CD4-positive, alpha-beta T cell treated with Interleukin-10 for 1 hour (primary cell): ENCODE results near the gene CCDC177.

Experiments used
- DNase-seq: peaks from one replicate; pipeline ENCODE4 v3.0.0-alpha.2; 2020

CCDC177 gene

DNA sequence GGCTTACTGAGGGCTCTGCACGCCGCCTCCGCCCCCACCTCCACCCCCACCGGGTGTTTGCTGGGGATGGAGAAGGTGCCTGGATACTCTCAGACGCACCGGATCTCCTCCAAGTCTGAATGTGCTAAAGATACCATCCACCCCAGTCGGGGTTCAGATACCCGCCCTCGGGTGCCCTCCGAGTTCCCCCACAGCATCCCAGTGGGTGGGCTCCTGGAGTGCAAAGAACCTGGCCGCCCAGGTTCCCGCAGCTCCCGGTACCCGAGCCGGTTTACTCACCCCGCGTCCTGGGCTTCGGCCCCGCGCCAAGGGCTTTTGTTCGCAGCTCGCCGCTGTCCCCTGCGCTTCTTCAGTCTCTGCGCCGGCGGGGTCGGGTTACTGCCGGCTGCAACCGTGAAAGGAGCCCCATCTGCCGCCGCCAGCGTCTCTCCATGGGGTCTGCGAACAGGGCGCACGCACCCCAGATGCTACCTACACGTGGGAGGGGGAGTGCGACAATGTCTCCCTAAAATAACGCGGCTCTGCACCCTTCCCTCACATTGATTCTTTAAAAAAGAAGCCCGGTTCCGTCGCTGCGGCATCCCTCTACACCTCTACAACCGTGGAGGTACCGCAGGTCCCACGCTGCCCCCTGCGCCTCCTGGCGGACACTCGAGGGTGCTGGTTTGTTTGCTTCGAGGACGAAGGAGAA, at the start of gene CCDC177:
TSS of gene CCDC177 (minus strand) at position 609 of the 691 bp plus-strand sequence. CDS start 1,249 bp downstream, outside the sequence.
- DNase-seq = peak; percentile 71

DNA sequence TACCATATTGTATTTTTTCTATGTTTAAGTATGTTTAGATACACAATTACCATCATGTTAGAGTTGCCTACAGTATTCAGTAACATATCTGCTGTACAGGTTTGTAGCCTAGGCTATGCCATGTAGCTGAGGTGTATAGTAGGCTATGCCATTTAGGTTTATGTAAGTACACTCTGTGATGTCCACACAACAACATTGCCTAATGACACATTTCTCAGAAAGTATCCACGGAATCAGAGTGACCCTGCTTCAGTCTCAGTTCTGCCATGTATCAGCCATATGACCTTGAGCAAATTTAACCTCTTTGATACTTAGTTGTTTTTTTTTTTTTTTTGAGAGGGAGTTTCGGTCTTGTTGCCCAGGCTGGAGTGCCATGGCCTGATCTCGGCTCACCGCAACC, 49.5 kb upstream of the CCDC177 start:
- no peak for DNase-seq

DNA sequence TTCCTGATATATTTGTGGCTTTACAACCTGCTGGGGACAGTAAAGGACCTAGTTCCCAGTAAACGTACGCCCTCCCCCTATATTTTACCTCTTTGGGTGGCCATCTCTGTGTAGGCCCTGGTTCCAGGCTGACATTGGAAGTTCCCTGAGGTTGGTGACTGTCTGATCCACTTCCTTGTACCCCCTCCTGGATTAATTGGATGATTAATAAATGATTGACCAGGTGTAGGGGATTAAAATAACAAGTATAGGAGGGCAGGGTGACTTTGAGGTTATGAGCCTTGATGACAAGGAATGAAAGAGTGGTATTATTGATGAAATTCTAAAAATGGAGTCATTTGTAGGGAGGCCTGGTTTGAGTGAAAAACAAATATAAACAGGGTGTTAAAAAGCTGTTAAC, 46.3 kb upstream of the CCDC177 start:
- no peak for DNase-seq

DNA sequence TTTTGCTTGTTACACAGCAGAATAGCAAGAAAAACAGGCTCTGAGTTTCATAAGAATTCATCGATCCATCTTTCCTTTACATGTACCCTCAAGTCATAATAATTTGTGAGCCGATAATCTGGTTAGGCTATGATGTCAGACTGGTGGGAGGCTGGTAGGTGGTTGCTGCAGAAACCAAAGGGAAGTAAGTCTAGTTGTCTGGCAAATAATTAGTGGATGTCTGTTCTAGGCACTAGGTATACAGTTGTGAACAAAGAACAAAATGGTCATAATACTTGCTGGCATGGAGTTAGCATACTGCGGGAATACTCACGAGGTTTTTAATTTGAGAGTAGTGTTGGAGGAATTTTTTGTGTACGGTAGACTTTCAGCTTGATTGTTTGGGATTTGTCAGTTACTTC, 45.5 kb upstream of the CCDC177 start:
- DNase-seq = peak; percentile 34

DNA sequence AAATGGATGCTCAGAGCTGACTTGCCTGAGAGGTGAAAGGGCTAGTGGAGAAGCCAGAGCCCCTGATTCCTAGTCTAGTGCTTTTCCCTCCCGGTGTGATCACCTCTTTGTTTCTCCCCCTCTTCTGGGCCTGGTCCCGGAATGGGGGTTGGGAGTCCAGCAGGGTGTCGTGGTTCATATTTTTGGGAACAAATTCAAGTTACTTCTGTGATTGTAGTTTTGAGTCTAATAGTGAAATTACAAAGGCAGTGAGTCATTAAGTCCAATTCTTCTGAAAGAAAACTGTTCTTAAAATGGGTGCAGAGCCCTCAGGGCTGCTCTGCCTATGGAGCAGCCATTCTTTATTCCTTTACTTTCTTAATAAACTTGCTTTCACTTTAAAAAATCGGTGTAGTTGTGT, 44.3 kb upstream of the CCDC177 start:
- DNase-seq = no peak

DNA sequence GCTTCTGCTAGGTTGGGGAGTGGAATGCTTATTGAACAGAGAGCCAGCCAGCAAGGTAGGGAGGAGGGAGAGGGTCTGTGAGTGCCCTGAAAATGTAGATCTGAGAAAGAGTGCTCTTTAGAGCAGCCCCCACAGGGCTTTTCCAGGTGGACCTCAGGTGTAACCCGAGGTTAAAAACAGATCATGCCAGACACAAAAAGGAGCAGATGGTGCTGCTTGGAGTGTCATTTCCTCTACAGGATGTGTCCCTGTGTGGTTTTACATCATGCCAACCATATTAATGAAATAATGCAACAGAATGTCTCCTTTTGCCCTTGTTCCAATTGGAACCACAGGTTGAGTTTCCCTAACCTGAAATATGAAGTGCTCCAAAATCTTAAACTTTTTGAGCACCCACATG, 43.1 kb upstream of the CCDC177 start:
- DNase-seq = peak; percentile 40

- DNase-seq = no peak
Measured at GRCh38 chr14:69616408-69616773, 41.7 kb upstream of the CCDC177 start.

DNA sequence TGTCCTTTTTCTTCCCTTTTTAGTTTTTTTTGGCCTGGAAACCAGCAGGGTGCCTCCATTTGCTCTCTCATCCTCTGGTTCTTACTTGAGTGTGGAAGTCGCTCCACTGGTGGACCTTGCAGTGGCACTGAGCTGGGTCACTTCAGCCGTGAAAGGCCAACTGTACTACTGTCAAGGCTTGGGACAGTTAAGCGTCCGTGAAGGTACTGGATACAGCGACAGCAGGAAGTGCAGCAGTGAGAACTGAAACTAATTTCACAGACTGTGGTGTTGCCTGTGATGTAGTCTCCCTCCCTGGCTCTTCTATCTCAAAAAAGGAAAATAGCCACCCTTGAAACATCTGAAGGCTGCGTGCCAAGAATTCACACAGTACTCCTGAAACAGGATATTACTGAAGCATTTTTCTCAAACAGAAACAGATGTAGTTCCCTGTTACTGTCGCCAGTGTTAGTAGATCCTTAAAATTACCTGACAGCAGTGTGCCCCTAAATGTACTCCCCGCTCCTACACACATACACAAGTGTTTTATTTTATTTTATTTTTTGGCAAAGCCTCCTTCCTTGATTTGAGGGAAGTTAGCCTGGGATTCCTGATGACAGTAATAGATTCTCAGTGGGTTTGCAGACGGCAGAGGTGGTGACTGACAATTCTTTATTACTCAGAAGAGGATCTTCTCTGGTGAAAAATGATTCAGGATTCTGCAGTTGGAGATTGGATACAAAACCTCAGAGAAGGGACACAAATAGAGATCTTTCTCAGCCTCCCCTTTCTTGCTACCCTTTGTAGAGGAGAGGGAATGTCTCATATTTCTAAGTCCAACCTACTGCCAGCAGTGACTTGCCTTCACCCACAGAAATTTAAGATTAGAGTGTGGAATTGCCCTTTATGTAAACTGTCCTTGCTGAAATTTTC, 41.1 kb upstream of the CCDC177 start:
- peak; percentile 67 for DNase-seq

DNA sequence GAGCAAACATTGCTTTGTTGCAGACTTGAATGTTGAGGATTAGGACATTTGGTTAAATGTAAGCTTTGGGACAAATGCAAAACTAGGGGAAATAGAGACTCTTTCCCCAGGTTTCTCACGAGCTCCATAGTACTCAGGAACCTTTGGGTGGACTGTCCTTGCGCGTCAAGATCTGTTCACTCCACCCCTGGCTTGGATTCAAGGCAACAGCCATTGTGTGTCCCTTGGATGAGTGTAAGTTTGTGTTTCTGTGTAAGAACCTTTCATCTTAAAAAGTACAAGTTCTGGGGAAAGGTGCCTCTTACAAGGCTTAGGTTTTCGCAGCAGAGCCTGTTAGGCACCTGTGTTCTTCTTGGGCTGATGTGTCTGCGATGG, 40.4 kb upstream of the CCDC177 start:
- DNase-seq = no peak

DNA sequence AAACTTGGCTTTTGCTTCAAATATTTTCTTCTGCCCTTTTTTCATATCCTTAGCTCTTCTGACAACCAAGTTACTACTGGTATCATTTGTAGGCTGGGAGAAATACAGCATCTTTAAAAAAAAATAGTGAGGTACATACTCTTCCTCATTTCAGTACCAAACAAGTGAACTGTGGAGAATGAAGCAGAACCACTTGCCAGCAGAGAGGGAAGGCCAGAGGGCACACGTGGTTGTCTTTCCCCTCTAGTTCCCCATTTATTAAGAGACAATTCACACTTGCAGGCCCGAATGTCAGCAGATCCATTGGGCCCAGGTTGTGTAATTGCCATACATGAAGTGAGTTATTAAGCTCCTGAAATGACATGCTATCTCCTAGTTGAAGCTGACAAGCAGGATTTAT, 39.9 kb upstream of the CCDC177 start:
- DNase-seq = peak; percentile 35

DNA sequence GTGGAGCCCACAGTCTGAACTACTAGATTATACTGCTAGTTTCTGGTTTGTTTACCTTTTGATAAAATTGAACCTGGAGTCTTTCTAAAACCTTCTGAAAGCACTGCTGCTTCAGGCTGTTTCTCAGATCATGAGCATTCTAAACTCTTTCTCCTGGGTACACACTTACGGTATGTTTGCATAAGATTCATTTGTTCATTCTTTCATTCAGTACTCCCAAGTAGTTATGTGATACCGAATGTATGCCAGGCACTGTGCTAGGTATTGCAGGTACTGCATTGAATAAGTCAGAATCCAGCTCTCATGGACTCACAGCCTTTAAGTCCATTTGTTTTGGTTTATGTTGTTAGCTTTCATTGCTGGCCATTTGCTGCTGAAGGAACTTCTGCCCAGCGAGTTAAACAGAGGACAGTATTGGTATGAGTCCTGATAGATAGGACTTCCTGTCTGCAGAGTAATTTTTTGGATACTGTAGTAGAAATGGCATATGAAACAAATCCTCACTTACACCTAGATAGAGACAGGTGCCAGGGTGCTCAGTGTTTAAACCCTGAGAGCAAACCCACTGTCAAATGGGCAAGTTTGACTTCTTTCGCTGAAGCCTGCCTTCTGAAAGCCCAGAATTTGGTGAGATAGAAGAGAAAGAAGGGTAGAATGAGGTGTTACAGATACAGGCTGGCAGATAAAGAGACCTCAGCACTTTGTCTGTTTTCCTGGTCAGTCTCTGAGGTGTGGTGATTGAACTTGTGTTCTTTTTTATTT, 38.8 kb upstream of the CCDC177 start:
- DNase-seq = no peak

DNA sequence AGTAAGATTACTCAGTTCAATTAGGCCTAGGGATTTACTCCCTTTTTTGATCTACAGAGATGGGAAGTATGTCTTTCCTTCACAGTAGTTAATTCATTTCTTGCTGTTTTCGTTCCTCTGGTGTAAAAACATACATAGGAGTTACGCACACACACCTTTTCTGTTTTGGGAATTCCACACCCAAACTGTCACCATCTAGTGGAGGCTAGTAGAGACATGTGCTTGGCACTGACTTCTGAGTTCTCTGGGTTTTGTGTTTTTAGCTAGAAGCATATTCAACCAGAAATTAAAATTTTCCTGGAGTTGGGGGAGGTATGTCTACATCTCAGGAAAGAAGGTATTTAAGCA, 38.1 kb upstream of the CCDC177 start:
- DNase-seq = peak; percentile 41

DNA sequence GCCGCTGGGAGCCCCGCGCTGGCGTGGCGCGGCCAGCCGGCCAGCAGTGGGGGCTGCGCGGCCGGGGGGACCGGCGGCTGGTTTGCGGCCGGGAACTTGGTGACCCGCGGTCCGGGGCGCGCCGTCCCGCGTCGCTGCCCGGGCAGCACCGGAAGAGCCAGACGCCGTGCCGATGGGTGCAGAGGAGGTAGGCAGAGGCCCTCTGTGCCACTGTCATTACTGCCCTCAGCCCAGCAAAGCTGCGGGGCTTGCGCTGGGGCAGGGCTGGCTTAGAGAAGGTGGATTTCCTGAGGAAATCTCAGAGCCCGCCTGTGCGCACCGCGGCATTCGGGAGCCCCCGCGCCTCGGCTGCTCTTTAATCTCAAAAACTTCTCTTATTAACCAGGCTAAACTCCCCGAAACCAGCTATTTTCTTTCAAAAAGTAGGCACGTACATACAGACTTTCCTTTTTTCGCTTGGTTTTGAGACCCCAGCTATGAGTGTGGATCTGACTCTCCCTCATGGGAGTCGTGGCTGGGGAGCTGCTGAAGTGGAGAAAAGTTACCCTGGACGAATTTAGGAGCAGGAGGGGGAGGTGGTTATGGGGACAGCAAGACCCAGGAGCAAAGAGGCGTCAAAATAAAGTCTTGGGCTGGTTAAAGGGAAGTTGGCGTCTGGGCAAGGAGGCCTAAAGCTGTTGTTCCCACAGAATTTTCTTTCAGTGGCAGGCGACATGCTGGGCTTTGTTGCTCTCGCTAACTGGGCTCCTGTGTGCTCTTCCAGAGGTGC, 37.5 kb upstream of the CCDC177 start:
- peak; percentile 51 for DNase-seq

GRCh38 chr14:69611172-69612013, 36.7 kb upstream of the CCDC177 start, which contains the start of gene SUSD6:
TSS of gene SUSD6 (plus strand) at chr14:69611596. CDS start at chr14:69658593, 46,997 bp downstream.
- DNase-seq = peak; percentile 92

DNA sequence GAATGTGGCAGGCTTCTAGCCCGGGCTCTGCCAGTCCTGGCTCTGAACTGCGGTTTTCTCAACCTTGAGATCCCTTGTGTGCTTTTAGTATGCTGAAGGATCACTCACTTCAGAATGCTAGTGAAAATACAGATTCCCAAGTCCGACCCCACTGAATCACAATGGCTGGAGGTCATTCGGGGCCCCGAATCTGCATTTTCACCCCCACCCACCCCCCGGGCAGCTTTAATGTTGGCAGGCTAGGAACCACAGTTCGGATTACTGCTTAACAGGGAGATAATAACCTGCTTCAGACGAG, 36.2 kb upstream of the CCDC177 start:
- no peak for DNase-seq

- no peak for DNase-seq
Measured at GRCh38 chr14:69610020-69610873, 35.6 kb upstream of the CCDC177 start.

DNA sequence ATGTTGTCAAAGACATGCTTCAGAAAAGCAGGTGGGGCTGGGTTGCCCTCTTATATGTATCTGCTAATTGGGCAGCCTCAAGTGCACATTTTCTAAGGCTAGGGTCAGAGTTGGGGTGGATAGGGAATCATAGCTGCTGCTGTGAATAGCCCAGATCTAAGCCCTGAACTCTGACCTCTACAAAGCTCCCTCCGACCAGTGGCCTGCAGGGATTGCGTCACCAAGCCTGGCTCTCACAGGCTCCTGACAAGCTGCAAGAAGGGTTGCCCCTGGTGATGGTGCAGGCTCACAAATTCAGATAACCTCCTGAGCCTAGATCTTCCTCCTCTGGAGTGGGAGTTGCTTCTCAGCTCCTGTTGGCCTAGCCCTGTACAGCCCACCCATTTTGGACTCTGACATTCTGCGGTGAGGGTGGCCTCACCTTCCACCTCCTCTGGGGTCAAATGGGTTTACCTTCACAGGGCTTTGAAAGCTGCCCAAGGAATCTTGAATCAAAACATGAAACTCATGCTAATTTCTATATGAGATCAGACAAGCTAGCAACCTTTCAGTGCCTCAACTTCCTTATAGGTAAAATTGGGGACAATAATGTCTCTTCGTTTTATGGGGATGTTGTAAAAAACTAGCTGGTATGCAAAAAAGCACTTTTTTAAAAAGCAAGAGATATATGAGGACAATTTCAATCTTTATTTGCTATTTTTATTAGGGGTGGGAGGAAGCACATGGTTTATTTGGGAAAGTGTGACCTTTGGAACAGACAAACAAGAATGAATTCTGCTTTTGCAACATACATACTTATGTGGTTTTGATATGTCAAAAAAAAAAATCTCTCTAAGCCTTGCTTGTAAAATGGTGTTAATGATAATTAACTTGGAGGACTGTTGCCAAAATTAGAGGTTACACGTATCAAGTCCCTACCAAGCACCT, 31.9 kb upstream of the CCDC177 start:
- DNase-seq = no peak

GRCh38 chr14:69605738-69606137, 31.1 kb upstream of the CCDC177 start:
- DNase-seq = no peak

DNA sequence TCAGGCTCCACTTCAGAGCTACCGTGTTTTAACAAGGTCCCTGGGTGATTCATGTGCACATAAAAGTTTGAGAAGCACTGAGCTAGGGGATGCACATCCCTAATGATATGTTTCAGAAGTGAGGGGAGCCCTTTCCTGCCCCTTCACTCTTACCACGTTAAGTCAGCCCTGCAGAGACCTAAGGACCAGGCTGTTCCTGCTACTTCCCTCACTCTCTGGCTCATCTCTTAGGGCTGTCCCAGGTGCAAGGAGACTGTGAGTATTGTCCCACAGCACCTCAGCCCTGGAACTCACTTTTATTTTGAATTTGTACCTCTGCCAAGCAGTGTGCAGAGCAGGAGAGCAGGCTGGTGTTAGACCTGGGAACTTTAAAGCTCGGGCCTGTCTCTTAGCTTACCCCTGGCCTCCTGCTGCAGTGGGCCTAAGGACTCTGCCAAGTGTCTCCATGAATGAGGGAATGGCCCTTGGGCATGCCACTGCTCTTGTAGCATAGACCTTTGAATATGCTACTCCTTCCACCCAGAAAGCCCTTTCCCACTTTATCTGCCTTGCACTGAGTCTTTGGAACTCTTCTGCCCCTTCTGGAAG, 25.7 kb upstream of the CCDC177 start:
- DNase-seq = no peak
